Cortex of kidney (tissue), 1 donor: Measurements from ENCODE around the gene INHA.

Experiments used
- DNase-seq: peaks from one replicate; lab custom pipeline; 2025; lab: John Stamatoyannopoulos, UW

The INHA gene

GRCh38 chr2:219559156-219559915, 12.8 kb upstream of the INHA start:
- DNase-seq: no peak

DNA sequence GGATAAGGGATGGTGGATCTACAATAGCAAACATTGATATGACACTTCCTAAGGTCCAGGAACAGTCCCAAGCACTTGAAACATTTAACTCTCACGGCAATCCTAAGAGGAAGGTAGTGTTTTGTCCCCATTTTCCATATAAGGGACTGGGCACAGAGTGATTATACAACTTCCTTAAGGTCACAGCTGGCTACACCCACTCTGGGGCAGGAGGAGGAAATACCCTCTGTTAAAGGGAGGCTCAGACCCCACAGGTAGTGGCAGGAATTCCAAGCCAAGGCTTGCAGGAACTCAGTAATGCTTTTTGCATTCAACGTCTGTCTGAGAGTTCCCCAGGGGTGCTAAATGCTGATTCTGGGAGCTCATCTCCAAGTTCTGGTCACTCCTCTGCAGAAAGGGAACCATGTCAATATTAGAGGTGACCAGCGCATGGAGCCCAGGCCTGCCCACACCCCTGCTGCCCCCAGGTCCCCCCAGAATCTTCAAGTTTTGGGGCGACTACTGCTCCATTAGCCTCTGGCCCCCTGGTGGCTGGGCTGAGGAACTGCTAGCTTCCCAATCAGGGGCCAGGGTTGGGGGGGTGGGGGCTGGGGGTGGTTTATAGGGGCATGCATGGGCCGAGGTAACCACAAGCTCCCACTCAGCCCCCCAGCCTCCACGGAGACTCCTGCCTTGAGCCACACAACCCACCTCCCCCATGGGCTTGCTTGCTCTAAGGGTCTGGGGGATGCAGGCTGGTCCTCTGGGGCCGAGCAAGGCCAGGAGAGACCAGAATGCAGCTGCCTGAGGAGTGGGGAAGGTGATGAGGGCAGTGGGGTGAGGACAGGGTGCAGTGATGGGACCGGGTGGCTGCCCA, 11.8 kb upstream of the INHA start:
- DNase-seq: no peak

GRCh38 chr2:219560893-219561178, 11.3 kb upstream of the INHA start:
- DNase-seq: no peak

DNA sequence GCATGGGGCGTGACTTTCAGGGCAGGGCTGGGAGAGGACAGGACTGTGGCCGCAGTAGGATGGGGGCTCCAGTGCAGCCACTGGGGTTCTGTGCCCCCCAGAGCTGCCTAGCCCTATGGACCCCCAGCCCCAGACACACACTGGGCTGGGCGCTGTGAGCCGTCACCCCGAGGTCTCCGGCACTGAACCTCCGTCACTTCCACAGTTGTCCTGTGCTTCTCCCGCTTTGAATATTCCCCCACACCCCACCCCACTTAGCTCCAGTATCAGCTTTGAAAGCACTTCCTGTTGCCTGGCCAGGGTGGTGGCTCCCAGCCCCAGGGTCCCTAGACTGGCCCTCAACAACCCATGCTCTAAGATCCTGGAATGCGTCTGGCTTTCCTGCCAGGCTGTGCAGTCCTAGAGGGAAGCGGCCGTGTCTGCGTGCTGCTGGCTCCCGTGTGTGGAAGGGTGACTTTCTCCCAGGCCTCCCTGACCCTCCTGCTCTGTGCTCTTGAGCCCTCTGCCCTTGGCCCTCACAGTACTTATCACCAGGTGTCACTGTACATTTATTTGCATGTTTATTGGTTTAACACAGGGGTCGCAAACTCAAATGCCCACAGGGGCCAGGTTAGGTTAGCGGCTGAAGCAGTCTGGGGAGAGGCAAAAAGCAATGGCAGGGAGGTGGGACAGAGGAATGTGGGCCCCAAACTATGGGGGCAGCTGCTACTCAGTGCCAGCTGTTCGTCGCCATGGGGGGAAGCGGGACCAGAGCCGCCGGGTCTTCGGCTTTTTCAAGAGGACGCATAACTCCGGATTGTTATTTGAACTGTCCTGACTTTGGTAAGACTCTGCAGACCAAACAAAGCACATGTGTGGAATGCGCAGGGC, 10.7 kb upstream of the INHA start:
- DNase-seq: no peak

DNA sequence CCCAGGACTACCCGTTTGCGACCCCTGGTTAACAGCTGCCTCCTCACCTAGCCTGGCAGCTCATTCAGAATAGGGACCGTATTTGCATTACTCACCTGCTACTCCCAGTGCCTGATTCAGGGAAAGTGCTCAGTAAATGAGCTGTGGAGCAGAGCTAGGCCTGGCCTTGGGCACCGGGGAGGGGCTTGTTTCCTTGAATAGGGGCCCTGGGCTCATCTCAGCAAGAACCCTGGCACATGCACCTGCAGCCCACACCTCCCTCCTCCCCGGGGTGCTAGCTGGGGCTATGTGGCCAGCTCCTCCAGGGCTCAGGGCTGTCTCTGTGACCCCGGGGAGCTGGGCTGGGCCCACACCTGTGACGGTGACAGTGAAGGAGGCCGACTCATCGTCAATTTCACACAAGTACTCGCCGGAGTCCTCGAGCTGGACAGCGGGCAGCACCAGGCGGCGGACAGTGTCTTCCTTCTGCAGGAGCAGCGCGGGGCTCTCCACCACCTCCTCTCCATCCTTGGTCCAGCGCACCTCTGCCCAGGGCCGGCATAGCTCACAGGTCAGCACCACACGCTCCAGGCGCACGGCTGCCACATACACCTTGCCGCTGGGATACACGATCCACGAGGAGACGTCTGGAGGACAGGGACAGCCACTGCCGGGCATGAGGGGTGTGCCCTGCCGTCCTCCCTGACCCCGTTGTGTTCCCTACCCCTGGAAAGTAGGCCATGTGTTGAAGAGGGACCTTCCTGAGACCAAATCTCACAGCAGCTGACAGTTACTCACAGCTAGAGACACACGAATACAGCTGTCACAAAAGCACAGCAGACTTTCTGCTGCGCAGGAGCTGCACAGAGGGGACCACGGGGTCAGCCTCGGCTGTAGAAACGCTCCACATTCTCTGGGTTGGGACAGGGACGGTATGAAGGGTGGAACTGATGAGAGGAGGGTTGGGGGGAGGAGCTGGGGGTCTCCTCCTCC, 9.8 kb upstream of the INHA start:
- DNase-seq: no peak

GRCh38 chr2:219563271-219563928, 8.7 kb upstream of the INHA start:
- no peak for DNase-seq

DNA sequence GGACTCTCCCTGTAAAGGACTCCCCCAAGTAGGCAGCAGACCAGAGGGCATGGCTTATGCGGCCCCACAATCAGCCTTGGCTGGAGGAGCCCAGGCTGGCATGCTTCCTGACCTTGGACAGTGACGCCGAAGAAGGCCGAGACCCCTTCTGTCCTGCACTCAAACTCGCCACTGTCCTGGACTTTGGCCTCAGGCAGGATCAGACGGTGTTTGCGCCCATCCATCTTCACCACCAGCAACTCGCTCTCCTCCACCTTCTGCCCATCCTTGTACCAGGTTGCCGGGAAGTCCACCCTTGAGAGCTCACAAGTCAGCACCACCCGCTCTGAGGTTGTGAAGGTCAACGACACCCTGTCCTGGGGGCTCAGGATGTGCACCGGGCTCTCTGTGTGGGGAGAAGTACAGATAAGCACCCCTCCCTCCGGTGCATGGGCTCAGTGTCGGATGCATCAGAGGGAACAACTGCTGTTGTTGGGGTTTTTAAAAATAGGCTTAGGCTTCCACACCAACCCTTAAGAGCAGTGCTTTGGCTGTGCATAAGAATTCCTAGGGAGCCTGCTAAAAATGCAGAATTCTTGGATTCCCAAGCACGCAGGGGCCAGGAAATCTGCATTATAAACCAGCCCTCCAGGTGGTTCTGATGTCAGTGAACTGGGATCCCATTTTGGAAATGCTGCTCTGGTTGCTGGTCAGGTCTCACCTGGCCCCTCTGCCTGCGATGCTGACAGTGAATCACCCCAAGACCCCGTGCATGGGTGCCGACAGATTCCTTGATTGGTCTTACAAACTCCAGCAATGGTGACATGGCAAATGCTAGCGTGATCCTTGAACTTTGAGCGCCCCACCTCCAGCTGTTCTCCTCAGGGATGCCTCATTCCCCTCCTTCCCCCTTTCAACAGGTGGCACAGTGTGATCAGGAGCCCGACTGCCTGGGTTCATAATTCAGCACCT, 6.7 kb upstream of the INHA start:
- DNase-seq: no peak

DNA sequence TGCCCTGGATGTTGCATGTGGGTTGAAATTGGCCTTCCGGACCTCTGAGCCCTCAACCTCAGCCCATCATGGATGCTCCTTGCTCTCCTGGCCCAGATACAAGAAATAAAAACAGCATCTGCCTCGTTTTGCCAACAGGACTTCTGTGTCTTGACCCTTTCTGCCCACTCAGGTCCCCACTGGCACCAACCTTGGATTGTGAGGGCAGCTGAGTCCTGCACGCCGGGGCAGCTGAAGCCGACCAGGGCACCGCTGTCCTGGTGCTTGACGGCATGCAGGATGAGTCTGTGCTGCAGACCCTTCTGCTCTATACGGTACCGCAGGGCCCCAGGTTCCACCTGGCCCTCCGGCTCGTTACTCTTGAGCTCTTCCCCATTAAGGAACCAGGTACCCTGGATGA, 5.5 kb upstream of the INHA start:
- DNase-seq: no peak

DNA sequence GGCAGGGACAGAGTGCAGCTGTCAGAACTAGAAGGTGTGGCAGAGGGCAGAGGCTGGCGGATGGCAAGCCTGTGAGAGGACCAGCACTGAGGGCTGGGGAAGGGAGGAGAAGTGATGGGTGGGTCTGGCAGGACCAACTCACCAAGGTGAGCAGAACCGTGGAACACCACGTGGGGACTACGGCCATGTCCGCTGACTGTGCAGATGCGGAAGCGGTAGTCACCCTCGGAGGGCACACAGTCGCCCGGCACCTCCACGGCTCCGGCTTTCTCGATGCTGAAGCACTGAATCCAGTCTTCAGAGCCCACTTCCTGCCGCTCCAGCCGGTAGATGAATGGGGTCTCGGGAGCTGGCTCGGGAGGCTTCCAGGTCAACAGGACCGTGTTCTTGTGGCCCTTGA, 5.0 kb upstream of the INHA start:
- DNase-seq: no peak

GRCh38 chr2:219567791-219568361, 4.2 kb upstream of the INHA start:
- no peak for DNase-seq

GRCh38 chr2:219569041-219569440, 3.1 kb upstream of the INHA start:
- DNase-seq: no peak

DNA sequence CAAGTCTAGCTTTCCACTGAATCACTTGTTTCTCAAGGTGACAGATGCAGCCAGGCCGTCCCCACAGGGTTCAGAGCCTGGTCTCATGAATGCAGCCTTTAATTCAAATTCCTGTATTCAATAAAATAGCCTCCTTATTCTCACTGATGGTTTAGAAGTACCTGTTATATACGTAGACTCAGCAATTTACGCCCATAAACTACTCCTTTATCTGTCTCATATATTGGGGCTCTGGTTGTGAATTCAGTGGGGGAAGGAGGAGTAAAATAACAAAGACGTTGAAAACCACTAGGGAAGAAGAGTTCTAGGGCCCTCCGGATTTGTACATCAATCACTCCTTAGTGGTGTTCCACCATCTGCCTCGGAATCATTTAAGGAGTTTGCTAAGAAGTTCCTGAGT, 2.5 kb upstream of the INHA start:
- no peak for DNase-seq

DNA sequence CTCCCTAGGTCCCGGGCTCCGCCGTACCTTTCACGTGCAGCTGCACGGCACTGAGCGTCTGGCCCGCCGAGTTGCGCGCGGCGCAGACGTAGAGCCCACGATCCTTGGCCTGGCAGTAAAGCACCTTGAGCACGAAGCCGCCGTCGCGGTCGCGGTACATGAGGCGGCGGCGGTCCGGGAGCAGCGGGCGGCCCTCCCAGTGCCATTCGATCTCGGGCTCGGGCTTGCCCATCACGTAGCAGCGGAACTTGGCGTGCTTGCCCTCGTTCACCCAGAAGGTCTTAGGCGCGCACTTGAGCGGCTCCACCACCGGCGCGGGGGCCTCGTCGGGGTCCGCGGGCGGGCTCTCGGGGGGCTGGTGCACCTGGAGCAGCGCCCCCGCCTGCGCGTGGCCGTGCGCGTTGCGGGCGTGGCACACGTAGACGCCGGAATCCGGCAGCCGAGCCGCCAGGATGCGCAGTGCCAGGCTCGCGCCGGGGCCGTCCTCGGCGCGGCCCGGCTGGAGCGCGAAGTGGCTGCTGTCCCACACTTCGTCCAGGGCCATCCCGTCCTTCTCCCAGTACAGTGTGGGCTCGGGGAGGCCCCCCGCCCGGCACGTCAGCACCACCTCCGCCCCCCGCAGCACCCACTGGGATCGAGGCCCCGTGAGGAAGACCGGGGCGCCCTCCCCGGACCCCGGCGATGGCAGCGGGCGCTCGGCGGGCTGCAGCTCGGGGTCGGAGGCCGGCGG, 1.8 kb upstream of the INHA start:
- no peak for DNase-seq

GRCh38 chr2:219570924-219571310, 1.2 kb upstream of the INHA start:
- no peak for DNase-seq

DNA sequence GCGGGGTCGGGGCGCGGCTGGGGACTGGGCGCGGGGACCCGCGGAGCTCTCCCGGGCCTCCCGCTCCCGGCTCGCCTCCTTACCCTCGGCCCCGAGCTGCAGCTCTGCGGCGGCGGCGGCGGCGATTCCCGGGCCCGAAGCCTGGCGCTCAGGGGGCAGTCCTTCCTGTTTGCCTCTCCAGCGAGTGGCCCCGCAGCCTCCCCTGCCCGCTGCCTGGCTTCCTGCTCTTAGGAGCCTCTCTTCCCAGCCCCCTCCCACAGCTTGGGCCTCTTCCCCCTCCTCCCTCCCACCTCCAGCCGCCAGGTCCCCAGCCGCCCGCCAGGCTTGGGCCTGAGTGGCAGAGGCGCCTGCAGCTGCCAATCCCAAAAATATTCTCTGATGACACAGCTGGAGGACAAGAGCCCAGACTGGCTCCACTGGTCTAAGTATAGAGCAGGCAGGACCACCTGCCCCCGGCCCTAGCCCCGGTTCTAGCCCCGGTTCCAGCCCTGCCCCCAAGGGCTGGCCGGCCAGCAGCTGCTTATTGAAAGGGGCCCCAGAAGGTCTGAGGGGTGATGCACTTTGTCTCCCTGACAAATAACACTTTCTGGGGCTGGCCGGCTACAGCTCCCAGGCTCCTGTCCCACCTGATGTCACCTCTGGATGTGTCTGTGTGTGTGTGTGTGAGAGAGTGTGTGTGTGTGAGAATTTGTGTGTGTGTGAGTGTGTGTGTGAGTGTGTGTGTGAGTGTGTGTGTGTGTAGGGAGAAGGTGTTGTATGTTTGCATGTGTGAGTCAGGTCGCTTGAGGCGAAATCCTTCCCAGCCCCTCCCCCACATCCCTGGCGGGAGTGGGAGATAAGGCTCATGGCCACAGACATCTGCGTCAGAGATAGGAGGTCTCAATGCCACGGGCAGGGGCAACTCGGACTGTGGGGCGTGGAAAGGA, 536 bp upstream of the INHA start, which contains the start of gene OBSL1:
OBSL1 (minus strand) TSS at position 229 of the 926 bp plus-strand sequence. CDS start 307 bp downstream, outside the sequence.
- DNase-seq: no peak

DNA sequence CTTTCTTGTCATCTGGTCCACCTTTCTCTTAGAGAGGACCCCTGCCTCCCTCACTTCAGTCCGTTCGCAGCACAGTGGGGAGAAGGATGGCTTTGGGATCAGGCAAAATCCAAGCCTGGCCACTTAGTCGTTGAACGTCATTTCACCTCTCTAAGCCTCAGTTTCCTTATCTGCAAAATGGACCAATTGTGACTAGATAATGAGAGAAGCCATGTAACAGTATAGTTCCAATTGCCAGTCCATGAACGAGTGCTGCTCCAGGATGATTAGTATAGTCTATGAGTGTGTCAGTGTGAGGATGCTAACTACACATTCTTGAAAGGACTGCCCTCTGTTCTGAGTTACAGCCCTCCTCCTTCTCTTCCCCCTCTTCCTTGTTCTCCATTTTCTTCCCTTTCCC, 1.1 kb downstream of the INHA start:
- no peak for DNase-seq
